Testis (tissue), 2 donors: ENCODE data around the gene ROR2.

ENCODE experiments used
- POLR2A ChIP-seq: fragments of 450-650 bp; IDR thresholded peaks from one replicate; pipeline ENCODE4 v1.6.1; 2017; ENCODE audit warnings: antibody characterized with exemption, mild to moderate bottlenecking, moderate library complexity
- TF ChIP-seq, protein P1 (sequence below), 3 experiments: fragments of 450-650 bp in 2 of 3; fragments of 200-600 bp in 1 of 3; sonication (generic) in 1 of 3; IDR thresholded peaks; one replicate each; pipeline ENCODE4 v1.5.1; 2016 to 2019; ENCODE audit warnings: antibody characterized with exemption in 3 of 3, mild to moderate bottlenecking in 2 of 3, moderate library complexity in 1 of 3

DNA sequence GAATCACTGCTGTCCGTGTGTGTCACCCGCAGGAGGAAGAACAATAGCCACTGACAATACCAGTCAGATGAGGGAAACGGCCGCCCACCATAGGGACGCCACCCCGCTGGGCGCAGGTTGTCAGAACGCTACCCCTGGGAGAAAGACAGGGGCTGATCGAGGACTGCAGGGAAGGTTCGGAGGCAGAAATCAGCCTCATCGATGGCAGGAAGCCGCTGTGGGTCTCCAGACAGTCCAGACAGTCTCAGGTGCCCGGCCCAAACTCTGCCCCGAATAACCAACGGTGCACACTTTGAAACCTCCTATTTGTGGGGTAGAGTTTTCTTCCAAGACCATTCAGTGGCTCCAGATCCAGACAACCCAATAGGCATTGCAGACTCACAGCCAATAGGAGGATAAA is 181.5 kb downstream of the ROR2 start:
- TF ChIP-seq, protein P1, sequence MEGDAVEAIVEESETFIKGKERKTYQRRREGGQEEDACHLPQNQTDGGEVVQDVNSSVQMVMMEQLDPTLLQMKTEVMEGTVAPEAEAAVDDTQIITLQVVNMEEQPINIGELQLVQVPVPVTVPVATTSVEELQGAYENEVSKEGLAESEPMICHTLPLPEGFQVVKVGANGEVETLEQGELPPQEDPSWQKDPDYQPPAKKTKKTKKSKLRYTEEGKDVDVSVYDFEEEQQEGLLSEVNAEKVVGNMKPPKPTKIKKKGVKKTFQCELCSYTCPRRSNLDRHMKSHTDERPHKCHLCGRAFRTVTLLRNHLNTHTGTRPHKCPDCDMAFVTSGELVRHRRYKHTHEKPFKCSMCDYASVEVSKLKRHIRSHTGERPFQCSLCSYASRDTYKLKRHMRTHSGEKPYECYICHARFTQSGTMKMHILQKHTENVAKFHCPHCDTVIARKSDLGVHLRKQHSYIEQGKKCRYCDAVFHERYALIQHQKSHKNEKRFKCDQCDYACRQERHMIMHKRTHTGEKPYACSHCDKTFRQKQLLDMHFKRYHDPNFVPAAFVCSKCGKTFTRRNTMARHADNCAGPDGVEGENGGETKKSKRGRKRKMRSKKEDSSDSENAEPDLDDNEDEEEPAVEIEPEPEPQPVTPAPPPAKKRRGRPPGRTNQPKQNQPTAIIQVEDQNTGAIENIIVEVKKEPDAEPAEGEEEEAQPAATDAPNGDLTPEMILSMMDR (IDR thresholded peaks at IDR 0.05) = no peak
- TF ChIP-seq POLR2A = no peak
